ENCODE measurements around the gene SREBF1. TPM values are rescaled to one million over a fixed set of nuclear protein-coding genes. Genes with fewer than 3 reads are reported as not detected.

SREBF1 gene
- total RNA-seq, 1 donor from 2014 or later, result 81.2 TPM

DNA sequence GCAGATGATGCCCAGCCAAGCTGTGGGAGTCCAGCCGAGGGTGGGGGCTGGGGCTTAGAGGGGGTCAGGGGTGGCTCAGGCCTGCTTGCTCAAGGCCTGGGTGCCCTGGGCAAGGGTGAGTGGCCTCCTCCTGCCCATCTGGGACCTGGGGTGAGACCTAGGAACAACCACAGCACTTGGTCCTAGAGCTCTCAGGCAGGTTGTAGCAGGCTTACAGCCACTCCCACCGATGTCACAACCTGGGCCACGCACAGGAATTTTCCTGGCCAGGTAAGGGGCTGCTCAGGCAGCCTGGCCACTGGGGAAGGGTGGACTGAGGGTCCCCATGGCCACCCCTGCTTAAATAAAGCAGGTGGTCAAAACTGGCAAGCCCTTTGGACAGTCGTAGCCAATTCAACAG, 6.3 kb upstream of the SREBF1 start:
- H3K4me1 Mint-ChIP-seq (ENCODE audit: unreplicated experiment), result peaks cover 28% of the 10 kb centered on the region

DNA sequence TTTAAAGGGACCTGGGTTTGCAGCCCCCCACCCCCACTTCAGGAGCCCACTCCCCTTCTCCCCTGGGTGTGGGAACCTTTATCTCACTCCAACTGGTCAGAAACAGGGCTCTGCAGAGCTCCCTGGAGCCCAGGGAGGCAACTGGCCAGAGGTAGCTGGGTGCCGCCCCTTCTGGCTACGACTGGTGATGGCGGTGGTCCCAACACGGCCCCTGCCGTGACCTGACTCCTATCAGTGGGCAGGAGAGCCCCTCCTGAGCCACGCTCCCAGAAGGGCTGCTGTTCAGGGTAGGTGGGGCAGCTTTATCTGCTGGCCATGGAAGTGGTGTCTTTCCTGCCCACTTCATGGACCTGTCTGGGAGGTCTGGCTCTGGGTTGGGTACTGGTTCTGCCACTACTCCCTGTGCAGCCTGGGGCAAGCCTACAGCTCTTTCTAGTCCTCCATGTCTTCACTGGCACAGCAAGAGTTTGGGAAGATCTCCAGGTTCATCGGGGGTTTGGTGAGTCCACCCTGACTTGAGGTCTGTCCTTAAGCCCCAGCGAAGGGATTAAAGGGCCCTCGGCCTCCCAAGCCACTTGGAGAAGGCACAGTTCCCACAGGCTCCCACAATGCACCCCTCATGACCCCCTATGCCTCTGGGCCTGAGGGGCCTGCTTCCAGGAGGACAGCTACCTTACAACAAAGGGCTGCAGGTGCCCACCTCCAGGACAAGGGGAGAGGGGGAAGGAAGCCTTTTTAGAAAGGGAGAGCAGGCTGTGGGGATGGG, 5.5 kb upstream of the SREBF1 start:
- Mint-ChIP-seq H3K27ac (peak overlapping the region; percentile 95), H3K4me1 (ENCODE audit: unreplicated experiment) (peaks cover 34% of the 10 kb centered on the region), H3K27me3 (no peaks in the 10 kb centered on the region)

More for the DNA sequence above, 6.3 kb upstream of the SREBF1 start:
- Mint-ChIP-seq H3K9me3 (no peaks in the 10 kb centered on the region), H3K27ac (peak overlapping the region; percentile 95), H3K36me3 (no peaks in the 10 kb centered on the region), H3K4me3 (no peak overlapping the region), H3K27me3 (no peaks in the 10 kb centered on the region)
- TF ChIP-seq, protein P1, sequence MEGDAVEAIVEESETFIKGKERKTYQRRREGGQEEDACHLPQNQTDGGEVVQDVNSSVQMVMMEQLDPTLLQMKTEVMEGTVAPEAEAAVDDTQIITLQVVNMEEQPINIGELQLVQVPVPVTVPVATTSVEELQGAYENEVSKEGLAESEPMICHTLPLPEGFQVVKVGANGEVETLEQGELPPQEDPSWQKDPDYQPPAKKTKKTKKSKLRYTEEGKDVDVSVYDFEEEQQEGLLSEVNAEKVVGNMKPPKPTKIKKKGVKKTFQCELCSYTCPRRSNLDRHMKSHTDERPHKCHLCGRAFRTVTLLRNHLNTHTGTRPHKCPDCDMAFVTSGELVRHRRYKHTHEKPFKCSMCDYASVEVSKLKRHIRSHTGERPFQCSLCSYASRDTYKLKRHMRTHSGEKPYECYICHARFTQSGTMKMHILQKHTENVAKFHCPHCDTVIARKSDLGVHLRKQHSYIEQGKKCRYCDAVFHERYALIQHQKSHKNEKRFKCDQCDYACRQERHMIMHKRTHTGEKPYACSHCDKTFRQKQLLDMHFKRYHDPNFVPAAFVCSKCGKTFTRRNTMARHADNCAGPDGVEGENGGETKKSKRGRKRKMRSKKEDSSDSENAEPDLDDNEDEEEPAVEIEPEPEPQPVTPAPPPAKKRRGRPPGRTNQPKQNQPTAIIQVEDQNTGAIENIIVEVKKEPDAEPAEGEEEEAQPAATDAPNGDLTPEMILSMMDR (conservative IDR thresholded peaks at IDR 0.05), result no peak
- no peak for DNase-seq (ENCODE audit: extremely low spot score, unreplicated experiment)

DNA sequence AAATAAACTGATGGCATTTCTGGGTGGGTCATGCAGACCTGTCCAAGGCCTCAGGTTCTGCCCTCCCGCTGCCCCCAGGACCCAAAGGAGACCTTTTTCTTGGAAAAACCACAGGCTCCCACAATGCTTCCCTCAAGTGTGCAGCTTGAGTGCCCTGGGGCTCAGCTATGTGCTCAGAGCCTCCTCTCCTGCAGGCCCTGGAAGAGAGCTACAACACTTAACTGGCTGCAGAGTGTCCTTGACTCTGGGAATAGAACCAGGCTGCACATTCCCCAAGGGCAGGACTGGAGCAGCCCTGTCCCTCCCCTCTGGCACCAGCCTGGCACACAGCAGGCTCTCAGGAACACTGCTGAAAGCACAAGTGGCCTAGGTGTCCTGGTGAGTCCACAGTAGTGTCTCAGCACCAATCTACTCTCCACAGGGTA, 4.8 kb upstream of the SREBF1 start:
- Mint-ChIP-seq H3K36me3 (no peaks in the 10 kb centered on the region), H3K9me3 (no peaks in the 10 kb centered on the region), H3K27ac (peak overlapping the region; percentile 95), H3K27me3 (no peaks in the 10 kb centered on the region), H3K4me1 (ENCODE audit: unreplicated experiment) (peaks cover 33% of the 10 kb centered on the region), H3K4me3 (no peak overlapping the region)
- no peak for DNase-seq (ENCODE audit: extremely low spot score, unreplicated experiment)
- TF ChIP-seq, protein P1 (conservative IDR thresholded peaks at IDR 0.05), result no peak

More for the DNA sequence above, 5.5 kb upstream of the SREBF1 start:
- no peaks in the 10 kb centered on the region for H3K9me3 Mint-ChIP-seq
- H3K36me3 Mint-ChIP-seq, result no peaks in the 10 kb centered on the region
- TF ChIP-seq, protein P1 (conservative IDR thresholded peaks at IDR 0.05), result no peak
- DNase-seq (ENCODE audit: extremely low spot score, unreplicated experiment), result no peak
- no peak overlapping the region for H3K4me3 Mint-ChIP-seq

DNA sequence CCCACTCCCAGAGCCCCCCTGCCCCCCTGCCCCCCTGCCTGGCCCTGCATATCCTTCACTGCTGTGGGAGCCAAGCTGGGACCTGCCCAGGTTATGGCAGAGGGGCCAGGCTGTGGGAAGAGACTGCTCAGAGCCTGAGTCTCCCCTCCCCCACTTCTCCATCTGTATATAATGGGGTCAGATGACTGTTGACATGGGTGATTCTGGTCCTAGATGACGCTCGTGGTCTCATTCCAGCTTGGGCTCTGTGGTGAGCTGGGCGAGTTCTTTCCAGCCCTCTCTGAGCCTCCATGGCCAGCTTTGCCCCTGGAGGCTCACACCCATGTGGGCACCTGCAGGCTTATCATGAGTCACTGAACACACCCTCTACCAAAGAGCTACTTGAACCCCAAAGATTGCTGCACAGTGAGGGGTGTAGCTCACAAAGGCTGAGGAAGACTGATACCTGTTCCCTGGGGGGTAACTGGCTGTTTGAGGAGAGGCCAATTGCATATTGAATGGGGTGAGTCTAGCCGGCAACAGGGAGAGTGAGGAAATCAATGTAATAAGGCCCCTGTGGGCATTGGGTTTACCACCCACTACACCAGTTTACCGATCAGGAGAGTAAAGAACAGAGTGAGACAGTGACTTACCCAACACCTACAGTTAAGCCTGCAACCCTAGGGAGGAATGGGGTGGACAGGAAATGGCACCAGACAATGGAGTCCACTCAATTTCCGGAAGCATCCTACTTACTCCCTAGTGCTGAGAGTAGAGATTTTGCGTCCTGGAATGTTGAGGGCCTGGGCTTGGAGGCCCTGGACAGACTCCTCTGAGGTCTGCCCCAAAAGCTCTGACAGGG, 4.2 kb upstream of the SREBF1 start:
- Mint-ChIP-seq H3K9me3 (no peaks in the 10 kb centered on the region), H3K4me1 (ENCODE audit: unreplicated experiment) (peaks cover 33% of the 10 kb centered on the region), H3K4me3 (peak overlapping the region; percentile 61), H3K27me3 (no peaks in the 10 kb centered on the region), H3K27ac (peak overlapping the region; percentile 95), H3K36me3 (no peaks in the 10 kb centered on the region)
- DNase-seq (ENCODE audit: extremely low spot score, unreplicated experiment), result no peak
- TF ChIP-seq, protein P1 (conservative IDR thresholded peaks at IDR 0.05), result no peak

DNA sequence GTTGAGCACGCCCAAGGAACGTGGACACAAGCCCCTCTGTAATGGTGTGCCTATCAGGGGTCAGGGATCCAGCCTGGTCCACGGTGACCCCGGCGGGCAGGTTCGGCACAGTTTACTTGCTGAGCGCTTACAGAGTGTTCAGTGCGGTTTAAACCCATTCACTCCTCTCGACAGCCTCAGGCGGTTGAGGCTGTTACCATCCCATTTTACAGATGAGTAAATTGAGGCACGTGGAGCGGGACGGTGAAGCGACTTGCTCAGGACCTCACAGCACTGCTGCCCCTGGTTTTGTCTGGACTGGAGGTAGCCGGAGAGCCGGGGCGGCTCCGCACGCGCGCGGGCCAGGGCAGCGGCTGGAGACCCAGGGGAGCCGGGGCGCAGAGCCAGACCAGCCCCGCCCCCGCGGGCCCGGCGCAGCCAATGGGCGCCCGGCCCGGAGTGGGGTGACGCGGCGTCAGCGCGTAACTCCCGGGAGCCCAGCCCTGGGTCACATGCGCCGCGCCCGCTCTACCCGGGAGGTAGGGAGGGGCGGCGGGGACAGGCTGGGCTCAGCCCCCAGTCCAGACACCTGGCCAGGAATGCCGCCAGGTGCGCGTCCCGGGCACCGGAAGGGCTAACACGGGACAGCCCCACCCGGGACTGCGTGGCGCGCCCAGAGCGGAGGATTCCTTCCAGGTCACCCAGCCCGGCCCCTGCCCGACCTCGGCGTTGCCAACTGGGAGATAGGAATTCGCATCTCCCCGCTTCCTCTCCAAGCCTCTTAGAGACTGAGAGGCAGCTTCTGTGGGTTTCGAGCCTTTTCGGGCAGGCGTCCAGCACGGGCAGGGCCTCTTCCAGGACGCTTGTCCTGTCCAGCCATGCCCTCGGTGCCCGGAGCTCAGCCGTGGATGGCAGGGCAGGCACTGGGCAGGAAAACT, 3.3 kb upstream of the SREBF1 start:
- peak; percentile 83 for DNase-seq (ENCODE audit: extremely low spot score, unreplicated experiment)
- peak overlapping the region; percentile 99 for H3K27ac Mint-ChIP-seq
- peaks cover 40% of the 10 kb centered on the region for H3K4me1 Mint-ChIP-seq (ENCODE audit: unreplicated experiment)
- peak overlapping the region; percentile 95 for H3K4me3 Mint-ChIP-seq
- H3K36me3 Mint-ChIP-seq, result no peaks in the 10 kb centered on the region
- no peaks in the 10 kb centered on the region for H3K27me3 Mint-ChIP-seq
- TF ChIP-seq, protein P1 (conservative IDR thresholded peaks at IDR 0.05), result no peak
- no peaks in the 10 kb centered on the region for H3K9me3 Mint-ChIP-seq
